Endothelial cell of umbilical vein (primary cell): ENCODE results near the gene TMEM89. TPM values are rescaled to one million over a fixed set of nuclear protein-coding genes. Genes with fewer than 3 reads are reported as not detected.

ENCODE experiments used
- BruUV-seq: library from RNA; stranded (reverse); fragments of 400-500 nt; replicated peaks from 2 replicates; lab custom pipeline; 2021; lab: Mats Ljungman, UMichigan
- CTCF ChIA-PET: fragments of 300-600, 350-600 bp; sonication (Branson Sonifier 250); formaldehyde crosslinking; loops from one replicate; lab custom pipeline; 2021; ENCODE audit warnings: antibody characterized with exemption, inconsistent platforms; lab: Charles Lee
- POLR2A ChIA-PET: fragments of 300-600, 350-600 bp; sonication (Branson Sonifier 250); formaldehyde crosslinking; loops from one replicate; lab custom pipeline; 2021; ENCODE audit warnings: antibody characterized with exemption, inconsistent platforms; lab: Charles Lee
- DNase-seq: peaks from one replicate; pipeline ENCODE4 v3.0.0-alpha.2; 2011; ENCODE audit warnings: low read depth, low spot score
- FAIRE-seq: peaks from 2 replicates; lab custom pipeline; 2011; peaks lifted over from hg19 to GRCh38; lab: Jason Lieb, UNC
- H2AFZ ChIP-seq: 2 replicates; pipeline ENCODE4 v1.6.0; 2012; ENCODE audit warnings: low read depth, low read length, control low read depth, inconsistent platforms
- H3K27ac ChIP-seq: 2 replicates; pipeline ENCODE4 v1.5.1; 2011; ENCODE audit warnings: low read depth, mild to moderate bottlenecking, control low read depth, low read length, moderate library complexity; ENCODE audit not compliant: insufficient read depth
- H3K27me3 ChIP-seq, 2 experiments: 2 replicates each; pipeline versions ENCODE4 v1.6.0 to v1.6.1; 2011; ENCODE audit warnings: low read length in 2 of 2, mixed read lengths in 1 of 2; ENCODE audit not compliant: control insufficient read depth in 2 of 2, insufficient read depth in 2 of 2
- H3K36me3 ChIP-seq, 2 experiments: 2 replicates in 1 of 2; 3 replicates in 1 of 2; pipeline ENCODE4 v1.5.1; 2011; ENCODE audit warnings: low read length in 2 of 2, mild to moderate bottlenecking in 1 of 2, moderate library complexity in 1 of 2; ENCODE audit not compliant: control insufficient read depth in 2 of 2, insufficient read depth in 2 of 2; ENCODE audit errors: extremely low read depth in 1 of 2
- H3K4me1 ChIP-seq: 3 replicates; pipeline ENCODE4 v1.5.1; 2011; ENCODE audit warnings: mild to moderate bottlenecking, low read length; ENCODE audit not compliant: control insufficient read depth, insufficient read depth; ENCODE audit errors: extremely low read depth
- H3K4me2 ChIP-seq: 2 replicates; pipeline ENCODE4 v1.6.1; 2011; ENCODE audit warnings: low read length, control low read depth, mixed read lengths; ENCODE audit not compliant: insufficient read depth
- H3K4me3 ChIP-seq, 3 experiments: fragments of 200-600 bp in 1 of 3; sonication (generic), shearing (Covaris generic) in 1 of 3; replicated peaks in 1 of 3; 2 replicates each; pipeline ENCODE4 v1.5.1; 2011 to 2016; ENCODE audit warnings: control low read depth in 3 of 3, low read length in 3 of 3, mild to moderate bottlenecking in 2 of 3, inconsistent platforms in 1 of 3, low read depth in 1 of 3, moderate library complexity in 1 of 3; ENCODE audit not compliant: insufficient read depth in 1 of 3
- H3K79me2 ChIP-seq: 2 replicates; pipeline ENCODE4 v1.6.0; 2012; ENCODE audit warnings: low read length, inconsistent platforms; ENCODE audit not compliant: control insufficient read depth, insufficient read depth
- H3K9ac ChIP-seq: replicated peaks from 2 replicates; pipeline ENCODE3; 2011; ENCODE audit warnings: low read length, control low read depth; ENCODE audit not compliant: insufficient read depth; ENCODE audit errors: extremely low read depth
- H3K9me1 ChIP-seq: replicated peaks from 3 replicates; pipeline ENCODE4 v1.6.0; 2011; ENCODE audit warnings: mild to moderate bottlenecking, low read length; ENCODE audit not compliant: control insufficient read depth, insufficient read depth; ENCODE audit errors: extremely low read depth
- H3K9me3 ChIP-seq: replicated peaks from 2 replicates; pipeline ENCODE4 v1.5.1; 2012; ENCODE audit warnings: low read length, inconsistent platforms; ENCODE audit not compliant: control insufficient read depth, insufficient read depth
- H4K20me1 ChIP-seq: replicated peaks from 2 replicates; pipeline ENCODE3; 2011; ENCODE audit warnings: mild to moderate bottlenecking, low read length; ENCODE audit not compliant: control insufficient read depth, insufficient read depth; ENCODE audit errors: extremely low read depth
- EZH2 ChIP-seq: IDR thresholded peaks from 2 replicates; pipeline ENCODE4 v1.6.1; 2012; ENCODE audit warnings: borderline replicate concordance, low read depth, mild to moderate bottlenecking, moderate library complexity, low read length, inconsistent platforms; ENCODE audit not compliant: severe bottlenecking
- FOS ChIP-seq: IDR thresholded peaks from 2 replicates; pipeline ENCODE4 v1.6.1; 2011; ENCODE audit warnings: mild to moderate bottlenecking, low read length, moderate library complexity, borderline replicate concordance; ENCODE audit not compliant: insufficient read depth
- GATA2 ChIP-seq: IDR thresholded peaks from 2 replicates; pipeline ENCODE4 v1.7.0; 2011; ENCODE audit warnings: low read depth, mild to moderate bottlenecking, moderate library complexity, mixed read lengths, low read length; ENCODE audit not compliant: insufficient read length, insufficient read depth
- JUN ChIP-seq: IDR thresholded peaks from 2 replicates; pipeline ENCODE4 v1.6.1; 2011; ENCODE audit warnings: borderline replicate concordance, low read depth; ENCODE audit not compliant: insufficient read length, insufficient read depth
- MYC ChIP-seq: IDR thresholded peaks from one replicate; pipeline ENCODE4 v1.6.1; 2011; ENCODE audit warnings: mild to moderate bottlenecking, low read depth, low read length
- POLR2A ChIP-seq: IDR thresholded peaks from 2 replicates; pipeline ENCODE4 v1.6.1; 2012; ENCODE audit warnings: low read depth, mild to moderate bottlenecking, control low read depth, low read length
- POLR2AphosphoS5 ChIP-seq: IDR thresholded peaks from 2 replicates; pipeline ENCODE4 v1.6.1; 2012; ENCODE audit warnings: low read depth, mild to moderate bottlenecking, control low read depth, low read length, moderate library complexity; ENCODE audit not compliant: insufficient read depth
- dilution Hi-C: fragments of 300-500 bp; cut with MboI; formaldehyde crosslinking; loops from one replicate; pipeline ENCODE4 v1.15.0; 2019; ENCODE audit warnings: low sequenced_read_pairs; ENCODE audit not compliant: extremely low pct_ligation_motif_present
- intact Hi-C: fragments of 100-400 bp; cut with micrococcal nuclease; formaldehyde crosslinking; loops from one replicate; pipeline ENCODE4 v1.10.0; 2022
- polyA plus RNA-seq, 4 experiments: library from polyadenylated mRNA; depleted of rRNA in 3 of 4; stranded (reverse) in 3 of 4; unstranded in 1 of 4; fragments of >200 nt; gene quantifications; 2 replicates each; pipeline versions ENCODE4 v1.2.1 to v1.2.3, GENCODE V29; 2011 to 2012; ENCODE audit warnings: missing spikeins in 1 of 4
- total RNA-seq: library from RNA; stranded (reverse); gene quantifications from 2 replicates; pipeline ENCODE4 v1.2.3, GENCODE V29; 2021
- TF ChIP-seq, protein P1 (sequence below): IDR thresholded peaks from 2 replicates; pipeline ENCODE4 v1.6.1; 2011; ENCODE audit not compliant: insufficient read depth, insufficient read length
- TF ChIP-seq, protein P2 (sequence below), 2 donors: IDR thresholded peaks; 1 replicate in 1 of 2; 2 replicates in 1 of 2; pipeline ENCODE4 v1.5.1; 2011; ENCODE audit warnings: low read length in 2 of 2, mild to moderate bottlenecking in 2 of 2, moderate library complexity in 2 of 2, control low read depth in 1 of 2, inconsistent platforms in 1 of 2, low read depth in 1 of 2; ENCODE audit not compliant: insufficient read depth in 1 of 2; ENCODE audit errors: extremely low read depth in 1 of 2

The TMEM89 gene
- total and polyA plus RNA-seq, 2 donors (not counting 3 experiments of a cell fraction or from before 2014, with no cell fraction given), result not detected

DNA sequence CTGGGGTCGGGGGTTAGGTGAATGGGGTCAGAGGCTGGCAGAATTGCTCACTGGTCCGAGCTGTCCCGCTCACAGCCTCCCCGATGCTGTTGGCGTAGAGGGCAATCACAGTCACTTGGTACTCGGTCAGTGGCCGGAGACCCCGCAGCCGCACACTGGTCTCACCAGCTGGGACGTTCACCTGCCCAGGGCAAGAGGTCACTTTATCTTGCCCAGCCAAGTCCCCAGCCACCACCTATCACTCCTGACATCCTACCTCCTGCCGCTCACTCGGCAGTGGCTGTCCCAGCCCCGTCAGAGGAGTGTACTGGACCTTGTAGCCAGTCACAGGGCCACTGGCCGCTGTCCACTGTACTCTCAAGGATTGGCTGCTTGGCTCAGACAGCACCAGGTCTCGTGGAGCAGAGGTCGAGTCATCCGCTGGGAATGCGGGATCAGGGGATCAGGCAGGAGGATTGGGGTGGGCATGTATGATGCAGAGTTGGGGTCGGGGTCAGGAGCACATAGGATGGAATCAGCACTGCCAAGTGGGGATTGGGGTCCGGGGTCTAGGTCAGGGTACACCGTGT is 29.0 kb downstream of the TMEM89 start:
- no peak for FAIRE-seq
- dilution Hi-C loops, result no loop called here
- Histone ChIP-seq H3K4me2 (no peak overlapping the region), H3K4me3 (no peak overlapping the region), H3K9ac (no peak overlapping the region), H3K36me3 (no peaks in the 10 kb centered on the region), H4K20me1 (no peaks in the 10 kb centered on the region), H3K4me1 (peaks cover 6% of the 10 kb centered on the region), H3K9me1 (no peaks in the 10 kb centered on the region), H3K27ac (no peak overlapping the region), H3K79me2 (no peaks in the 10 kb centered on the region), H3K9me3 (no peaks in the 10 kb centered on the region), H3K27me3 (peaks cover 9 to 11% of the 10 kb centered on the region in 2 experiments), H2AFZ (no peak overlapping the region)
- TF ChIP-seq GATA2 (no peak), FOS (no peak), POLR2AphosphoS5 (no peak), POLR2A (no peak), JUN (no peak), EZH2 (no peak), MYC (no peak)
- TF ChIP-seq, protein P1, sequence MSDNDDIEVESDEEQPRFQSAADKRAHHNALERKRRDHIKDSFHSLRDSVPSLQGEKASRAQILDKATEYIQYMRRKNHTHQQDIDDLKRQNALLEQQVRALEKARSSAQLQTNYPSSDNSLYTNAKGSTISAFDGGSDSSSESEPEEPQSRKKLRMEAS, result no peak
- TF ChIP-seq, protein P2, sequence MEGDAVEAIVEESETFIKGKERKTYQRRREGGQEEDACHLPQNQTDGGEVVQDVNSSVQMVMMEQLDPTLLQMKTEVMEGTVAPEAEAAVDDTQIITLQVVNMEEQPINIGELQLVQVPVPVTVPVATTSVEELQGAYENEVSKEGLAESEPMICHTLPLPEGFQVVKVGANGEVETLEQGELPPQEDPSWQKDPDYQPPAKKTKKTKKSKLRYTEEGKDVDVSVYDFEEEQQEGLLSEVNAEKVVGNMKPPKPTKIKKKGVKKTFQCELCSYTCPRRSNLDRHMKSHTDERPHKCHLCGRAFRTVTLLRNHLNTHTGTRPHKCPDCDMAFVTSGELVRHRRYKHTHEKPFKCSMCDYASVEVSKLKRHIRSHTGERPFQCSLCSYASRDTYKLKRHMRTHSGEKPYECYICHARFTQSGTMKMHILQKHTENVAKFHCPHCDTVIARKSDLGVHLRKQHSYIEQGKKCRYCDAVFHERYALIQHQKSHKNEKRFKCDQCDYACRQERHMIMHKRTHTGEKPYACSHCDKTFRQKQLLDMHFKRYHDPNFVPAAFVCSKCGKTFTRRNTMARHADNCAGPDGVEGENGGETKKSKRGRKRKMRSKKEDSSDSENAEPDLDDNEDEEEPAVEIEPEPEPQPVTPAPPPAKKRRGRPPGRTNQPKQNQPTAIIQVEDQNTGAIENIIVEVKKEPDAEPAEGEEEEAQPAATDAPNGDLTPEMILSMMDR (IDR thresholded peaks at IDR 0.05; ENCODE audit: extremely low read depth in 1 of 2, insufficient read depth in 1 of 2, low read depth in 1 of 2, low read length in 2 of 2), result no peak
- no TSS peak for BruUV-seq
- ChIA-PET POLR2A (no interaction called here), CTCF (interaction anchor here (1.4 kb wide), 1 partner anchor 9 kb away, joined by 3 read pairs; no protein-coding TSS in a partner anchor)
- DNase-seq, result no peak
- intact Hi-C loops, result no loop called here
